ENCODE measurements around the gene KHDC1.
"Not testable (repeated sequence)": the region's sequence is repeated elsewhere in the genome, so short reads cannot be mapped to it uniquely, and the experiment has no call there.

Gene KHDC1

DNA sequence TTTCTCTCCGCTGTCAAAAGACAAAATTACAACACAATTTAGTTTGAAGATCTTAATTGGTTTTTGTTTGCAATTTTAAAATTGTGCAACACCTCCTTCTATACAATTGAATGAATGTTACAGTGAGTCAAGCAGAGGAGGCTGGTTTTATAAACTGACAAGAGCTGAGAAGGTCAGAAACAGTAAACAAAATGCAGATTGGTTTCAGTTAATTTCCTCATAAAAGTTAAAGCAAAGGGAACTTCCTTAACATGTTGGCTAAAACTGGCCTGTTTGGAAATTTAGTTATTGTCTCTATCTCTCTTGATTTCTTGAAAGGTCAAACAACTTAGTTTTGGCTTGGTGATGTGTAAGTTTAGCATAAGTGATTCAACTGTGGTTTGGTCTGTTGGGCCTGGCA lies 59.9 kb downstream of the KHDC1 start:
- no peaks in the 10 kb centered on the region for H3K79me2 ChIP-seq
- no peak overlapping the region for H3K4me3 ChIP-seq (ENCODE audit: low read depth, low read length)
- H3K9me3 ChIP-seq (ENCODE audit: control insufficient read depth, low read length) = no peaks in the 10 kb centered on the region
- no peaks in the 10 kb centered on the region for H3K27me3 ChIP-seq (ENCODE audit: control insufficient read depth, insufficient read depth, low read length)
- H3K27ac ChIP-seq = no peak overlapping the region
- H3K4me2 ChIP-seq (ENCODE audit: low read length) = no peak overlapping the region
- TF ChIP-seq CTCF (IDR thresholded peaks at IDR 0.05) = no peak
- H3K36me3 ChIP-seq (ENCODE audit: control insufficient read depth, insufficient read depth, low read length) = no peaks in the 10 kb centered on the region
- no peak overlapping the region for H3K9ac ChIP-seq
- H3K4me1 ChIP-seq = no peaks in the 10 kb centered on the region
- no peak overlapping the region for H2AFZ ChIP-seq

DNA sequence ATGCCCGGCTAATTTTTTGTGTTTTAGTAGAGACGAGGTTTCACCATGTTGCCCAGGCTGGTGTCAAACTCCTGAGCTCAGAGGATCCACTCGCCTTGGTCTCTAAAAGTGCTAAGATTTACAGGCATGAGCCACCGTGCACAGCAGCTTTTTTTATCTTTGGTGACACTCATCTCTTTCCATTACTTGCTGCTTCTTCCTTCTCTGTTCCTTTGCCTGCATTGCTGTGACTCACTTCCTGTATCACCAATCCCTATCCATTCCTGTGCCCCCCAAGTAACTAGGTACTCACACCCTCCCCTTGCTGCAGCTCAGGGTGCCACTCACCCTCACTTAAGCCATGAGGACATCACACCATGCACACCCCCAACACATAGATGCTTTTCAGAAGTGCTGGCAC lies 62.3 kb downstream of the KHDC1 start:
- H3K27ac ChIP-seq = no peak overlapping the region
- no peak overlapping the region for H3K9ac ChIP-seq
- no peaks in the 10 kb centered on the region for H3K4me1 ChIP-seq
- H3K27me3 ChIP-seq (ENCODE audit: control insufficient read depth, insufficient read depth, low read length) = no peaks in the 10 kb centered on the region
- H3K9me3 ChIP-seq (ENCODE audit: control insufficient read depth, low read length) = no peaks in the 10 kb centered on the region
- no peak overlapping the region for H3K4me3 ChIP-seq (ENCODE audit: low read depth, low read length)
- H3K4me2 ChIP-seq (ENCODE audit: low read length) = no peak overlapping the region
- H3K79me2 ChIP-seq = no peaks in the 10 kb centered on the region
- TF ChIP-seq CTCF (IDR thresholded peaks at IDR 0.05) = no peak
- no peaks in the 10 kb centered on the region for H3K36me3 ChIP-seq (ENCODE audit: control insufficient read depth, insufficient read depth, low read length)
- no peak overlapping the region for H2AFZ ChIP-seq

DNA sequence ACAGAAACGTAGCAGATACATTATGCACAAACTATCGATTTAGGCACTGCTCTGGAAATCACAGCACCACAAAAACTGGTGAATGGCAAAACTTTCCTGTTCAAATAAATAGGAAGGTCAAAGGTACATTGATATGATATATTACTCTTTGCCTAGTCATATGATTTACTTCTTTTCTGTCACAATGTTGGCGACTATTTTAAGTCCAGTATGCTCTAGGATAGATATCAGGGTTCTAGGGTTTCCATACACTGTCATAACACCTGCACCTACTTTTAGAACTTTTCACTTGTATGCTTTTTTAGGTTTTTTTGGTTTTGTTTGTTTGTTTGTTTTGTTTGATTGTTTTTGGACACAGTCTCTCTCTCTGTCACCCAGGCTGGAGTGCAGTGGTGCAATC lies 62.7 kb downstream of the KHDC1 start:
- Histone ChIP-seq H3K27ac (no peak overlapping the region), H3K27me3 (ENCODE audit: control insufficient read depth, insufficient read depth, low read length) (no peaks in the 10 kb centered on the region), H3K79me2 (no peaks in the 10 kb centered on the region), H3K9me3 (ENCODE audit: control insufficient read depth, low read length) (no peaks in the 10 kb centered on the region), H3K4me3 (ENCODE audit: low read depth, low read length) (no peak overlapping the region), H2AFZ (no peak overlapping the region), H3K4me2 (ENCODE audit: low read length) (no peak overlapping the region), H3K4me1 (no peaks in the 10 kb centered on the region), H3K9ac (no peak overlapping the region), H3K36me3 (ENCODE audit: control insufficient read depth, insufficient read depth, low read length) (no peaks in the 10 kb centered on the region)
- TF ChIP-seq CTCF (IDR thresholded peaks at IDR 0.05) = no peak

DNA sequence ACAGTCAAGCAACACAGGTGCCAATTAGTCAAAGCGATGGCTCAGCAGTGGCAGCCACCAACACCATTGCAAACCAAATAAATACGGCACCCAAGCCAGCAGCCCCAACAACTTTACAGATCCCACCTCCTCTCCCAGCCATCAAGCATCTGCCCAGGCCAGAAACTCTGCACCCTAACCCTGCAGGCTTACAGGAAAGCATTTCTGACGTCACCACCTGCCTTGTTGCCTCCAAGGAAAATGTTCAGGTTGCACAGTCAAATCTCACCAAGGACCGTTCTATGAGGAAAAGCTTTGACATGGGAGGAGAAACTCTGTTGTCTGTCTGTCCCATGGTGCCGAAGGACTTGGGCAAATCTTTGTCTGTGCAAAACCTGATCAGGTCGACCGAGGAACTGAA lies 68.3 kb downstream of the KHDC1 start:
- Histone ChIP-seq H3K36me3 (ENCODE audit: control insufficient read depth, insufficient read depth, low read length) (no peaks in the 10 kb centered on the region), H3K27ac (no peak overlapping the region), H3K4me1 (no peaks in the 10 kb centered on the region), H3K9me3 (ENCODE audit: control insufficient read depth, low read length) (no peaks in the 10 kb centered on the region), H3K9ac (no peak overlapping the region), H3K79me2 (no peaks in the 10 kb centered on the region), H3K4me3 (ENCODE audit: low read depth, low read length) (no peak overlapping the region), H3K27me3 (ENCODE audit: control insufficient read depth, insufficient read depth, low read length) (no peaks in the 10 kb centered on the region), H3K4me2 (ENCODE audit: low read length) (no peak overlapping the region), H2AFZ (no peak overlapping the region)
- no peak for TF ChIP-seq CTCF (IDR thresholded peaks at IDR 0.05)

GRCh38 chr6:73193302-73193701 lies 69.7 kb downstream of the KHDC1 start:
- not testable (repeated sequence) for H2AFZ ChIP-seq; H3K9ac ChIP-seq; H3K4me1 ChIP-seq; H3K27ac ChIP-seq; H3K4me2 ChIP-seq (ENCODE audit: low read length); H3K27me3 ChIP-seq (ENCODE audit: control insufficient read depth, insufficient read depth, low read length); H3K79me2 ChIP-seq; H3K9me3 ChIP-seq (ENCODE audit: control insufficient read depth, low read length); H3K4me3 ChIP-seq (ENCODE audit: low read depth, low read length); H3K36me3 ChIP-seq (ENCODE audit: control insufficient read depth, insufficient read depth, low read length)

Data from parathyroid adenoma (tissue), 2 donors.